GM21447 (cell line): ENCODE measurements around the gene DAPK3.
"Not testable (repeated sequence)": the region's sequence is repeated elsewhere in the genome, so short reads cannot be mapped to it uniquely, and the experiment has no call there.

Source experiments
- ATAC-seq: cut with Tn5 transposase; IDR thresholded peaks from one replicate; pipeline ENCODE4 v1.9.1; 2021; ENCODE audit not compliant: unreplicated experiment

DAPK3 gene

GRCh38 chr19:3970808-3971598 is at the start of gene DAPK3:
TSS of gene DAPK3 (minus strand) at chr19:3971099. CDS start at chr19:3969735, 1,364 bp downstream.
- ATAC-seq = peak; percentile 85

DNA sequence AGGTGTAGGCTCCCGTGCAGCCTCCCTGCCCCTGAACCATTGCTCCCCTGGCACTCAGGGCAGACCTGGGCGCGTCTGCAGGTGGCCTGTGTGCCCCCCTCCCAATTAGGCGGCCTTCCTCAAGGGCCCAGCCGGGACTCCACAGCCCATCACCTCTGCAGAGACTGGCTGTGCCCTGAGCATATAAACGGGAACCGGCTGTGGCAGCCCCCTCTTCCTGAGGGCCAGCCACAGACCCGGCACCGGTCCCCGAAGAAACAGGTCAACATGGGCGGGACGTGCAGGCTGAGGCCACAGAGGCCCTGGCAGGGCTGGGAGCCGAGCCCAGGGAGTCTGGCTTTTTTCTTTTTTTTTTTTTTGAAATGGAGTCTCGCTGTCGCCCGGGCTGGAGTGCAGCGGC is 48.7 kb upstream of the DAPK3 start:
- ATAC-seq = no peak

- ATAC-seq = no peak
These were observed 48.0 kb upstream of the DAPK3 start for GRCh38 chr19:4018775-4019504.

DNA sequence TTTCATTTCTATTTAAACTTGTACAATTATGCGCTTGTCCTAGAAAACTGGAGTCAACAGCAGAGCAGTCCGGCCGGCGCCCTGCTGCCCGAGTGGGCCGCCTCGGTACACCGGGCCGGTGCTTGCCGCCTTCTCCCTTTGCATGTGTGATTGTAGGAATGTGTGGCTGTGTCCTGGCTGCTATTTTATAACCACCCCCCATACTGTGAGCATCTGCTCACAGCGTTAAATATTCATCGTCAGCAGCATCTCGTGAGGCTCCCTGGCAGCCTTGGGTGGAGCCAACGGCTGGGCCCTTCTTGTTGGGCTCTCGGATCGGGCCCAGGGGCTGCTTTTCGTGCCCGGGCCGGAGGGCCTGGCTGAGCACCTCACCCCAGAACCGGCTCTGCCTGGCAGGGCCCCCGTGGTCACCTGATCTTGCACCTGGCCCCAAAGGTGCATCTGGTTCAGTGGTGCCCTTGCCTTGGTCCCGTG is 47.3 kb upstream of the DAPK3 start:
- ATAC-seq = no peak

DNA sequence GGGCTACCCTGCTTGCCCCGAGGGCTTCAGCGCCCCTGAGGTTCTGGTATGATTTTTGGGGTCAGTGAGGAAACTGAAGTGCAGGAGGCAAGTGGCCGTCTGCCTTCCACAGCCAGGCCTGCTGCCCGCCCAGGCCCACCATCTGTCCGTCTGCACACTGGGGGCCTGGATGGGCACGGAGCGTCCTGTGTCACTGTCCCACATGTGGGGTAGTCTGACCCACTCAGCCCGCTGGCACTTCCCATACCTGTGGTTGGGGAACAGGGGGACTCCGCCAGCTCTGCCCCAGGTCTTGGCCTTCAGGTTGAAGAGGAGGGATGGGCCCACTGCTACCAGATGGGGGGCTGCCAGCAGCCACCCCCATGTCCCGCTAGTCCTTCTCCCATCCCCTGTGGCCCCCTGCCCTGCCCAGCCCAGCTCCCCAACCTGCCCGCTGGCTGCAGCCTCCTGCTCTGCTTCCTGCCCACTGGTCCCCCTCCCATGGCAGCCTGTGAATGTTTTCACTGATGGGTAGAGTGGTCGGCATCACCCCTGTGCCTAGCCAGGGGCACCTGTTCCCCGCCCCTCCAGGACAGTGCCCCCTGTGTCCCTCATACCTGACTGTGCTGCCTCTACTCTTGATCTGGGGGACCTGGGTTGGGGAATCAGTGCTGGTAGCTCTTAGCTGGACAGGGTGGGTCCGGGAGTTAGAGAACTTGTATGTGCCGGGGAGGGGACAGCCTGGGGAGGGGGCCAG is 46.2 kb upstream of the DAPK3 start:
- ATAC-seq = no peak

GRCh38 chr19:4016486-4016885 is 45.6 kb upstream of the DAPK3 start:
- no peak for ATAC-seq

DNA sequence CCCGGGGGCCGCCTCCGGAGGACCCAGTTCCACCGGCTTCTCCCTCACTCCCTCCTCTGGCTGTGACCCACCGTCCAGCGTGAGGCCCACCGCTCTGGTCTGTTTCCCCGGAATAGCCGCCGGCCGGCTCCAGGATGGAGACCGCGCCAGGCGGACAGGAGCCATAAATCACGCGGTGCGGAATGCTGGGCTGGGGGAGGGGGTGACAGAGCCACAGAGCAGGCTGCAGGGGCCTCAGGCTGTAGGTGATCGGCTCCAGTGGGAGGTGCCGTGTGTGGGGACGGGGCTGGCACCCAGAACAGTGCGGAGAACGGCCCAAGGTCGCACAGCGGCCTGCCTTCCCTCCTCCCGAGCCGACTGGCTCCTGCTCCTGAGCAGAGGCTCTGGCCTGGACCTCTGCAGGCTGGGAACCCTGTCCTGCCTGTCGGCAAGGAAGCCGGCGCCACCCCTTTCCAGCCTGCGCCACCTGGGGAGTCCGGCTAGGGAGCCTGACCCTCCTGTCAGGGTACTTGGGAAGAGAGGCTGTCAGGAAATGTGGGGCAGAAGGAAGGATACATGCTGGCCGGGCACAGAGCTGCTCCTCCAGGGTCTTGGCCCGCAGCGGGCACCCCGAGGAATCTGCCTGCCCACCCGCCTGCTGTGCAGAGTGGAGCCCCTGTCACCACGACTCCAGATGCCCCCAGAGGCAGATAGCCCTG is 45.0 kb upstream of the DAPK3 start:
- no peak for ATAC-seq

GRCh38 chr19:4014541-4015491 is 43.9 kb upstream of the DAPK3 start:
- no peak for ATAC-seq

DNA sequence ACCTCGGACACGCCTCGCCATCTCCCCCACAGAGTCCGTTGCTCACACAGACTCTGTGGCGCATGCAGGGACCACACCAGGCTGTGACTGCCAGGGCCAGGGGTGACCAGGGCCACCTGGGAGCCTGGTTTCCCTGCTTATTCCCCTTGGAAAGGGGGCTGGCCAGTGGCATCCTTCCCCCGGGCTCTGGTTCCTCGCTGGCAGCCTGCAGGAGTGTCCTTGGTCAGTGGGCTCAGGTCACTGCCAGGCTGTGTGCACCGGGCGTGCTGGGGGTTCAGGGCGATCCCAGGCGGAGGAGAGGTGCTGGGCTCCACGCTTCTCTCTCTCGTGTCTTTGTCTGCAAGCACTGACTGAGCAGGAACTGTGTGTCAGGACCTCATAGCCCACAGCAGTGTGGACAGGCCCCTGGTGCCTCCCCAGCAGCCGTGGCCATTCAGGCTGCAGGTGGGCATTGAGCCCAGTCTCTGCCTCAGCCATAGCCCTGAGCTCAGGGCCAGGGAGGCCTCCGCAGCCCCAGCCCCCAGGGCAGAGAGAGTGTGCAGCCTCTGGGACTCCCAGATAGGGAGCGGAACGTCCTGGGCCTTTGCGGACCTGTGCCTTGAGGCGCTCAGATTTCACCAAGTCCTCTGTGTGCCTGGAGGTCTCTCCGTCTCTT is 43.1 kb upstream of the DAPK3 start:
- ATAC-seq = no peak

GRCh38 chr19:4012975-4013634 is 42.2 kb upstream of the DAPK3 start:
- no peak for ATAC-seq

DNA sequence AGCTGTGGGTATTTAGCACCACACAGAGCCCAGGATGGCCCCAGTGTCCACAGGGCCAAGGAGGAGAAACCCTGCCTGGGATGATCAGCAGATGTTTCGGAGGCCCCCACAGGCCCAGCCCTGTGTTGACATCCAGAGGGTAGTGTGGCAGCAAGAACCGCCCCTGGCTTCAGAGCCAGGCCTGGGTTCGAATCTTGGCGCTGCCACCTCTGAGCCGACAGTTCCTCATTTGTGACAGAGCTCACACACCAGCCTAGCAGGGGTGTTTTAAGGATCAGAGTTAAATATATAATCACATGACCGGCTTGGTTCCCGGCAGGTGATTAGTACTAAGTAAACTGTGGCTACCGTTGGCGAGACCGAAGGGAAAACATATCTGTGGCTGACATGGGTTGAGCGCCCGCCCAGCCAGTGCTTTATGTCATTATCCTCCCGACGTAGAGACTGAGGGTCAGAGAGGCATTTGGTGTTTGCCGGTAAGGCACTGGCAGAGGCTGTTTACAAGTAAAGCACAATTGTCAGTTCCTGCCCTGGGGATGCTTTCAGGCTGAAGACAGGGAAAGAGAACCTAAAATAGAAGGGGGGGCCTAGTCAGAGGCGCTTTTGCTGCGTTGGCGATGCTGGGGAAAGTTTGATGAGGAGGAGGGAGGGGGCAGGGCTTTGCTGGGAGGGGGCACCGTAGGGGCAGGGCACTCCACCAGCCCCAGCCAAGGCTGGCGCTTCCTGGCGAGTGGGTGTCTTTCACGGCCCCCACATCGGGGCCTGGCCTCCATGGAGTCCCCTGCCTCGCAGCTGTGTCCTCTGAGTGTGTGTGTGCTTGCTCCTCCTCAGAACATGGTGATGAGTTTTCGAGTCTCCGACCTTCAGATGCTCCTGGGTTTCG is 41.4 kb upstream of the DAPK3 start:
- no peak for ATAC-seq

DNA sequence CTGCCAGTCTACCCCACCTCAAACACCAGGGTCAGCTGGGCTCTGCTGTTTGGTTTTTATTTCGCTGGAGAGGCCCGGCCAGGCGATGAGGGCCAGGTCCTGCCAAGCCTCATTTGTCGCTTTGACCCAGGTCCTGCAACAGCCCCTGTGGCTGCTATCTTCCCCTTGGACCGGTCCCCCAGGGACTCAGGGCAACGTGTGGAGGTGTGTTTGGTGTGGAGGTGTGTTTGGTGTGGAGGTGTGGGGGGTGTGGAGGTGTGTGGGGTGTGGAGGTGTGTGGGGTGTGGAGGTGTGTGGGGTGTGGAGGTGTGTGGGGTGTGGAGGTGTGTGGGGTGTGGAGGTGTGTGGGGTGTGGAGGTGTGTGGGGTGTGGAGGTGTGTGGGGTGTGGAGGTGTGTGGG is 40.5 kb upstream of the DAPK3 start:
- not testable (repeated sequence) for ATAC-seq

- ATAC-seq = no peak
These were observed 39.9 kb upstream of the DAPK3 start for GRCh38 chr19:4010808-4011110.

GRCh38 chr19:4009990-4010807 is 39.3 kb upstream of the DAPK3 start:
- ATAC-seq = no peak

- peak; percentile 4 for ATAC-seq
These were observed 37.1 kb upstream of the DAPK3 start for GRCh38 chr19:4007836-4008539.

- ATAC-seq = peak; percentile 73
These were observed 36.3 kb upstream of the DAPK3 start, which contains the start of gene PIAS4 for GRCh38 chr19:4007021-4007835. TSS of gene PIAS4 (plus strand) at chr19:4007736. CDS start at chr19:4007761, 25 bp downstream.
